Adrenal gland (tissue), 12 donors: ENCODE results near the gene GTF2IRD1. TPM values are rescaled to one million over a fixed set of nuclear protein-coding genes. Genes with fewer than 3 reads are reported as not detected.

Source experiments
- DNase-seq, 7 donors: peaks; one replicate each; pipeline ENCODE4 v3.0.0-alpha.2; 2019 to 2020
- H3K27ac ChIP-seq, 5 donors: fragments of 200-600 bp; sonication (generic) in 4 of 5; 1 replicate in 3 of 5; 2 replicates in 2 of 5; pipeline versions ENCODE4 v1.5.1 to v1.8.0; 2016 to 2020; ENCODE audit warnings: mild to moderate bottlenecking in 1 of 5
- H3K27me3 ChIP-seq: fragments of 200-600 bp; 2 replicates; pipeline ENCODE4 v1.8.0; 2021
- H3K36me3 ChIP-seq, 2 donors: fragments of 200-600 bp; replicated peaks in 1 of 2; 1 replicate in 1 of 2; 2 replicates in 1 of 2; pipeline versions ENCODE4 v1.5.1 to v1.8.0; 2018 to 2022
- H3K4me1 ChIP-seq, 2 donors: fragments of 200-600 bp; replicated peaks in 1 of 2; 1 replicate in 1 of 2; 2 replicates in 1 of 2; pipeline versions ENCODE4 v1.5.1 to v1.8.0; 2018 to 2021
- H3K4me3 ChIP-seq, 4 donors: fragments of 200-600 bp; sonication (generic) in 3 of 4; one replicate each; pipeline ENCODE4 v1.5.1; 2016 to 2018
- H3K9me3 ChIP-seq, 3 donors: fragments of 200-600 bp; sonication (generic) in 1 of 3; replicated peaks in 1 of 3; 1 replicate in 2 of 3; 2 replicates in 1 of 3; pipeline versions ENCODE4 v1.5.1 to v1.8.0; 2016 to 2021
- POLR2A ChIP-seq, 2 donors: fragments of 450-650 bp; IDR thresholded peaks; one replicate each; pipeline ENCODE4 v1.6.1; 2017; ENCODE audit warnings: antibody characterized with exemption in 2 of 2, mild to moderate bottlenecking in 2 of 2, moderate library complexity in 1 of 2
- WGBS, 4 donors: extraction: QIAGEN DNeasy Blood & Tissue Kit in 2 of 4; methylation state at CpG; one replicate each; pipeline versions ENCODE4 v1.1.5 to v1.1.7; 2013 to 2017; 5-methylcytosine and 5-hydroxymethylcytosine counted together
- intact Hi-C, 2 donors: fragments of 100-400 bp; cut with DNase I; formaldehyde crosslinking; loops; one replicate each; pipeline versions ENCODE4 v1.14.1 to v1.15.0; 2022 to 2023
- polyA plus RNA-seq, 3 donors: library from polyadenylated mRNA; stranded (reverse); fragments of 200-250 nt in 2 of 3; fragments of 350-450 nt in 1 of 3; fragmentation: Illumina TruSeq in 1 of 3; extraction: RNeasy Lipid Tissue Mini Kit (QIAGEN cat#74804) in 1 of 3; gene quantifications; one replicate each; pipeline ENCODE4 v1.2.3, GENCODE V29; 2013 to 2014
- total RNA-seq, 9 donors: library from RNA; depleted of rRNA in 4 of 9; stranded (reverse); fragments of >200 nt in 4 of 9; fragments of 120-200 nt in 1 of 9; fragmentation: NEBNext Ultra II Directional in 1 of 9; extraction: Animal tissue kit (Norgen Biotek cat#: 25700) in 1 of 9; gene quantifications; one replicate each; pipeline versions ENCODE4 v1.1.0 to v1.2.4, GENCODE V29; 2013 to 2023
- TF ChIP-seq, protein P1 (sequence below), 6 experiments: fragments of 450-650 bp in 4 of 6; fragments of 200-600 bp in 2 of 6; sonication (generic) in 1 of 6; IDR thresholded peaks; 1 replicate in 5 of 6; 2 replicates in 1 of 6; pipeline versions ENCODE4 v1.5.1 to v1.8.0; 2016 to 2021; ENCODE audit warnings: antibody characterized with exemption in 6 of 6, mild to moderate bottlenecking in 2 of 6, moderate library complexity in 1 of 6
- donor health status: healthy with polysubstance abuse.
- donor health status: Bipolar disorder and iron deficiency.
- donor health status: DM: yes; HTN: yes; CAD: no.
- donor health status: DM: no; HTN: no; CAD: no.
- donor health status: DM: no; HTN: no; CAD: no.
- donor health status: DM: yes; HTN: yes; CAD: no.

GTF2IRD1 gene
- total and polyA plus RNA-seq, 12 donors = 7.4 to 41.3 (median 25.2) TPM

DNA sequence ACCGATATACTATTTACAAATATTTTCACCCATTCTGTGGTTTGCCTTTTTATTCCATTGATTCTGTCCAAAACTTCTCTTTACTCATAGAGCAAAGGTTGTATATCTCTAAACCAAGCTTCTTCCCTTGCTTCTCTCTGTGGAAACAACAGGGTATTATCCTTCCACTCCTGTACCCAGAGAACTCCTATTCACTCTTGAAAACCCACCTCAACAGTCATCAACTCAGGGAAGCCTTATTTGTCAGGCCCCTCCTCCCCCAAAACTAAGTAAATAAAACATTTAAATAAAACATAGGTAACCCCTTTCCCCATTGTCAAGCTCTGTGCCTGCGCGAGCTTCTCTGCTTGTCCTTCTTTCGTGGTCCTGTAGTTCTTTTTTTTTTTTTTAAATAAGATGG lies 44.6 kb downstream of the GTF2IRD1 start:
- H3K4me3 ChIP-seq = no peak overlapping the region
- H3K4me1 ChIP-seq = peaks cover 24 to 31% of the 10 kb centered on the region in 2 donors
- TF ChIP-seq POLR2A (IDR thresholded peaks at IDR 0.05) = no peak
- TF ChIP-seq, protein P1, sequence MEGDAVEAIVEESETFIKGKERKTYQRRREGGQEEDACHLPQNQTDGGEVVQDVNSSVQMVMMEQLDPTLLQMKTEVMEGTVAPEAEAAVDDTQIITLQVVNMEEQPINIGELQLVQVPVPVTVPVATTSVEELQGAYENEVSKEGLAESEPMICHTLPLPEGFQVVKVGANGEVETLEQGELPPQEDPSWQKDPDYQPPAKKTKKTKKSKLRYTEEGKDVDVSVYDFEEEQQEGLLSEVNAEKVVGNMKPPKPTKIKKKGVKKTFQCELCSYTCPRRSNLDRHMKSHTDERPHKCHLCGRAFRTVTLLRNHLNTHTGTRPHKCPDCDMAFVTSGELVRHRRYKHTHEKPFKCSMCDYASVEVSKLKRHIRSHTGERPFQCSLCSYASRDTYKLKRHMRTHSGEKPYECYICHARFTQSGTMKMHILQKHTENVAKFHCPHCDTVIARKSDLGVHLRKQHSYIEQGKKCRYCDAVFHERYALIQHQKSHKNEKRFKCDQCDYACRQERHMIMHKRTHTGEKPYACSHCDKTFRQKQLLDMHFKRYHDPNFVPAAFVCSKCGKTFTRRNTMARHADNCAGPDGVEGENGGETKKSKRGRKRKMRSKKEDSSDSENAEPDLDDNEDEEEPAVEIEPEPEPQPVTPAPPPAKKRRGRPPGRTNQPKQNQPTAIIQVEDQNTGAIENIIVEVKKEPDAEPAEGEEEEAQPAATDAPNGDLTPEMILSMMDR (IDR thresholded peaks at IDR 0.05) = no peak
- no peaks in the 10 kb centered on the region for H3K27me3 ChIP-seq
- 94 to 99% (median 97%) methylated on average over 4 of the region's 4 CpGs for WGBS, 4 donors
- no peak for DNase-seq
- H3K9me3 ChIP-seq = no peaks in the 10 kb centered on the region
- intact Hi-C loops = no loop called here
- H3K27ac ChIP-seq = no peak overlapping the region
- no peaks in the 10 kb centered on the region for H3K36me3 ChIP-seq

DNA sequence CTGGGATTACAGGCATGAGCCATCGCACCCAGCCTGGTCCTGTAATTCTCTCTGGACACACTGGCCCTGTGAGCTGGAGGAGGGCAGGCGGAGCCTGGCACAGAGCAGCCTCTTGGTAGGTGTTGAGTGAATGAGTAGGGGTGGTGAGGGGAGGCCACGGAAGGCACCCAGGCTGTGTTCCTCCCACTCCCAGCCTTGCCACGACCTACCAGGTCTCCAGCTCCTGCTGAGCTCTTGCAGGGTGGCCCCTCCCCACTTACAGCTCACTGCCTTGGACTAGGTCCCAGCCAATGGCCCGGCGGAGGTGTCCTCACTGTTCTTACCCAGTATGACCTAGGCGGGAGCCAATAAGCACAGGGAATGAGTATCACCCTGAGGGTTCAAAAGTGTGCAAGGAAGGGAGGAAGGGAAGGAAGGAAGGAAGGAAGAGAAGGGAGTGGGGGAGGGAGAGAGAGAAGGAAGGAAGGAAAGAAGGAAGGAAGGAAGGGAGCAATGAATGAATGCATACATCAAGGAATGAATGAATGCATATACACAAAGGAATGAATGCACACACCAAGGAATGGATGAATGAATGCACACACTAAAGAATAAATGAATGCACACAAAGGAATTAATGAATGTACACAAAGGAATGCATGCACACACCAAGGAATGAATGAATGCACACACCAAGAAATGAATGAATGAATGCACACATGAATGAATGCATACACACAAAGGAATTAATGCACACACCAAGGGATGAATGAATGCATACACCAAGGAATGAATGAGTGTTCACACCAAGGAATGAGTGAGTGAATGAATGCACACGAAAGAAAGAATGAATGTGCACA lies 45.5 kb downstream of the GTF2IRD1 start:
- Histone ChIP-seq H3K27ac (no peak overlapping the region), H3K9me3 (no peaks in the 10 kb centered on the region), H3K4me1 (peaks cover 24 to 31% of the 10 kb centered on the region in 2 donors), H3K27me3 (no peaks in the 10 kb centered on the region), H3K36me3 (no peaks in the 10 kb centered on the region), H3K4me3 (no peak overlapping the region)
- intact Hi-C loops = no loop called here
- WGBS, 4 donors = 49 to 66% (median 63%) methylated on average over 5 to 8 of the region's 8 CpGs
- TF ChIP-seq, protein P1 (IDR thresholded peaks at IDR 0.05) = no peak
- TF ChIP-seq POLR2A (IDR thresholded peaks at IDR 0.05) = peak in 1 of 2 donors; percentile 24
- DNase-seq = peak; percentile 56 to 83 (median 67)

DNA sequence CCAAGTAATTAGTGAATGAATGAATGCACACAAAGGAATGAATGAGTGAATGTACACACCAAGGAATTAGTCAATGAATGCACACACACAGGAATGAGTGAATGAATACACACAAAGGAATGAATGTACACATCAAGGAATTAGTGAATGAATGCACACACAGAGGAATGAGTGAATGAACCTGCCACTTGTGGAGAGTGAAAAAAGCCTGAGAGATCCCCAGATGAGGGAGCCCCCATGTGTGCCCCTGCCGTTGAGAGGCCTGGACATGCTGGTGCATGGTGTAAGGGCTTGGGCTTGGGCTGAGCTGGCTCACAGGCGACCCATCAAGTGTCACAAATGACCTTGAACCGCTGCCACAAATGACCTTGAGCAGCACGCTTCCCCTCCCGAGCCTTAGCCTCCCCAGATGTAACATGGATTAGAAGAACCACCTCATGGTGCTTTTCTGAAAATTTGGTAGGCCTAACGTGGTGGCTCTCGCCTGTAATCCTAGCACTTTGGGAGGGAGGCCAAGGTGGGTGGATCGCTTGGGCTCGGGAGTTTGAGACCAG lies 46.2 kb downstream of the GTF2IRD1 start:
- Histone ChIP-seq H3K9me3 (no peaks in the 10 kb centered on the region), H3K4me3 (no peak overlapping the region), H3K27ac (peak overlapping the region in 1 of 5 donors; percentile 71), H3K27me3 (no peaks in the 10 kb centered on the region), H3K36me3 (no peaks in the 10 kb centered on the region), H3K4me1 (peaks cover 24 to 31% of the 10 kb centered on the region in 2 donors)
- DNase-seq = peak in 6 of 7 donors; percentile 35 to 61 (median 50)
- intact Hi-C loops = loop anchor here in 1 of 2 donors (10.0 kb wide), 1 partner anchor 55 kb away; no protein-coding TSS in a partner anchor
- WGBS, 4 donors = 47 to 60% (median 54%) methylated on average over 5 to 9 of the region's 9 CpGs
- TF ChIP-seq POLR2A (IDR thresholded peaks at IDR 0.05) = no peak
- TF ChIP-seq, protein P1 (IDR thresholded peaks at IDR 0.05) = no peak

DNA sequence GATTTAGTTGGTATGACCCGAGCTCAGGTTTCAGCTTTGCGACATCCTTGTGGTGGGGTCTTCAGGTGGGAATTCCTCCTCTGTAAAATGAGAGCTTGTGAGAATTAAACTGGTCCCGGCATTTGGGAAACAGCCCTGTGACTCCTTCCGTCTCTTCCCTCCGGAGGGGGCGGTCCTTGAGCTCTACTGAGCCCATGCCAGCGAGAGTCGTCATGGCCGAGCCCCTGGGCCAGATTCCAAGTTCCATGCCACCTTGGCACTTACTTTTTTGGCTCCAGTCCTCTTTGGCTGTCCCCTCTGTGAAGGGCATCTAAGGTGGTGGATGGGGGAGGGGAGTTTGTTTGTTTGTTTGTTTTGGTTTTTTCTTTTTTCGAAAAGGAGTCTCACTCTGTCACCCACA lies 47.6 kb downstream of the GTF2IRD1 start:
- Histone ChIP-seq H3K9me3 (no peaks in the 10 kb centered on the region), H3K4me3 (peak overlapping the region in 1 of 4 donors; percentile 12), H3K36me3 (no peaks in the 10 kb centered on the region), H3K27me3 (no peaks in the 10 kb centered on the region), H3K4me1 (peaks cover 24 to 31% of the 10 kb centered on the region in 2 donors), H3K27ac (peak overlapping the region; percentile 54 to 71 (median 60))
- DNase-seq = peak; percentile 86 to 94 (median 91)
- TF ChIP-seq, protein P1 (IDR thresholded peaks at IDR 0.05) = no peak
- TF ChIP-seq POLR2A (IDR thresholded peaks at IDR 0.05) = no peak
- intact Hi-C loops = loop anchor here in 1 of 2 donors (10.0 kb wide), 1 partner anchor 56 kb away; no protein-coding TSS in a partner anchor
- 18 to 45% (median 40%) methylated on average over 6 to 10 of the region's 10 CpGs for WGBS, 4 donors
